Fibroblast of gingiva (primary cell): Measurements from ENCODE around the gene USP37.

Source experiments
- DNase-seq: peaks from one replicate; pipeline ENCODE4 v3.0.0-alpha.2; 2011; ENCODE audit warnings: low read depth

USP37 gene

DNA sequence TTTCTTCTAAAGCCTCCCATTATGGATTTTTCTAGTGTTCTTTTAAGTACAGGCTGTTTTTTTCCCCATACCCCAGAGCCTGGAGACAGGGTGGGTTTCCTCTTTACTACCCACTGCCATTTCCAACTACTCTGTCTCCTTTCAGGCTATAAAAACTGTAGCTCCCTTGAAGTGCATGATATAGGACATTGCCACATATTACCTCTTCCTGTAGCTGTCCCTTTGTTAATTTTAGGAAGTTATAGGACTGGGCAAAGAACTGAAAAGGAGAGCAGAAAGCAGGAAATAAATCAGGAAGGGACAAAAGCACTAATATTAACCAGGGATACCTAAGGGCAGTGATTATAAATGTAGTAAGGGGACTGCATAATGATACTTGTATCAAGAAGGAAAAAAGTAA, 95.2 kb downstream of the USP37 start:
- DNase-seq: no peak

DNA sequence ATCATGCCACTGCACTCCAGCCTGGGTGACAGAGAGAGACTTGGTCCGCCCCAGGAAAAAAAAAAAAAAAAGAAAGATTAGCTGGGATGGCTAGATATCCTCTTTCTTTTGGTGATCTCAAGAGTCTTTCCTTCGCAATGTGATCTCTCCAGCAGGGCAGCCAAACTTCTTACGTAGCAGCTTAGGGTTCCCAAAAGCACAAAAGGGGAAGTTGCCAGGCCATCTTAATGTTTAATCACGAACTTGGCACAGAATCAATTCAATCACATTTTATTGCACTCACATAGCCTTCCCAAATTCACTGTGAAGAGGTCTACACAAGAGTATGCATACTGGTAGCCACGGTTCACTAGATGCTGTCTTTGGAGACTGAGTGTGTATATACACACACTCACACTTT, 96.2 kb downstream of the USP37 start:
- DNase-seq: no peak

DNA sequence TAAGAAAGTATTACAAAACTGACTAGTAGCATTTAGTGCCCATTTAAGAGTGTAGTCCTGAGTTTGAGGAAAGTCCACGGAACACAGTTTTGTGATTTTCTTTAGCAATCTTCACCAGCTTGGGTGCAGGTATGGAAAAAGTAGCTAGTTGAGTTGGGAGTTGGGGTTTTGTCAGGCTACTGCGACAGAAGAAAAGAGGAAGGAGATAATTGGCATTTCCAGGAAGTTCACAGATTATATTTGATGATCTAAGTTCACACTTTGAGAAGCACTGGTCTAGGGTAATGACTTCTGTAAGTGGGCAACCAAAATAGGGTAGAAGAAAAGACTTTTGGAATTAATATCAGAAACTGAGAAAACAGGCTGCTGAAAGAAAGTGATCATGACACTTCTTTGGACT, 97.1 kb downstream of the USP37 start:
- no peak for DNase-seq

DNA sequence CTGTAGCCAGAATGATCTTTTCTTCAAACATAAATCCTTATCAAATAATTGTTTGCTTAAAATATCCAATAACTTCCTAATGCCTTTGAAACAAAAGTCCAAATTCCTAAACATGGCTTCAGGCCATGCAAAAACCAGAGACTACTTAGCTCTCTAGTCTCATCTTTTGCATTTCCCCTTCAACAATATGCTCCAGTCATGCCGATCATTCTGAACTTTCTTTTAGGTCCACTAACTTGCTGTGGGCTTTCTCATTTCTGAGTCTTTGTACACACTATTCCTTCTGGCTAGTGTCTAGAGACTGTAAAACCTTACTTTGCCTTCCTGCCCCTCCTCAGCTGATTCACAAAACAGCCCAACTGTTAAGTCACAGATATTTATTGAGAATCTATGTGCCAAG, 97.7 kb downstream of the USP37 start:
- no peak for DNase-seq

- peak; percentile 10 for DNase-seq
These were observed 102.0 kb downstream of the USP37 start for GRCh38 chr2:218465987-218466633.

- no peak for DNase-seq
These were observed 109.6 kb downstream of the USP37 start for GRCh38 chr2:218458598-218458997.

DNA sequence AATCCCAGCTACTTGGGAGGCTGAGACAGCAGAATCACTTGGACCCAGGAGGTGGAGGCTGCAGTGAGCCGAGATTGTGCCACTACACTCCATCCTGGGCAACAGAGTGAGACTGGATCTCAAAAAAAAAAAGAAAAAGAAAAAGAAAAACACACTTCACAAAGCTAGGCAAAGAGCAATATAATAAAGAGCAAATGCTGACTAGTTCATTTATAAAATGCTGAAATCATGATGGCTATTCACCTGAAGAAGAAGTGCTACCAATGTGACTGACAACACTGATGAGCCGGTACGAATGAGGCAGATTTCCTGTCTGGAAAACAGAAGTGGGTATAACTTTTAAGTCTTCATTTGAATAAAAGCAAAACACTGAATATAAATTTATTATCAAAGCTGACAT, 111.3 kb downstream of the USP37 start:
- no peak for DNase-seq

DNA sequence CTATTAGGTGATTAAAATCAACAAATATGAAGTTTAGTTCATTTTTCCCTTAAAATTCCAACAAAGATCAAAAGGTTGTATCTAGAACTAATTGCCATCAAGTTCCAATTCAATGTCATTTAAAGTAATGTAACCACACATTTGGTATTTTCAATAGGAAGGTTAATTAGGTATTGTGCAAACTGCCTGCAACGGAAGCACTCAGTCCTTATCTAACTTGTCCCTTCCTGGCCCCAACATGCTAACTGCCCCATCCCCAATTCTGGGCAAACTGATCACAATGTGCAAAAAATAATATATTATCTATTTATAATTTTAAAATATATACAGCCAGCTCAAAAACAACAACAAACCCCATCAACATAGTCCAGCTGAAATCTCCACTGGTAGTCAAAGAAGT, 116.1 kb downstream of the USP37 start:
- DNase-seq: no peak

DNA sequence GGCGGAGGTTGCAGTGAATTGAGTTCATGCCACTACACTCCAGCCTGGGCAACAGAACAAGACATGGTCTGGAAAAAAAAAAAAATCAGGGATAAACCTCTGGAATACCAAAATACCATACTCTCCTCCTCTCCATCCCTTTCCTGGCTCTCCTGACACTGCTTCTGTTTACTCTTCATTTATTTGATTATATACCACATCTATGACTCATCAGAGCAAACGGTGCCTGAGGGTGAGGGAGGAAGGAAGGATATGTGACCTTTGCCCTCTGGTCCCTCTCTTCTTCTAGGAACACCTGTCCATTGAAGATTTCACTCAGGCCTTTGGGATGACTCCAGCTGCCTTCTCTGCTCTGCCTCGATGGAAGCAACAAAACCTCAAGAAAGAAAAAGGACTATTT, 119.2 kb downstream of the USP37 start:
- DNase-seq: no peak

DNA sequence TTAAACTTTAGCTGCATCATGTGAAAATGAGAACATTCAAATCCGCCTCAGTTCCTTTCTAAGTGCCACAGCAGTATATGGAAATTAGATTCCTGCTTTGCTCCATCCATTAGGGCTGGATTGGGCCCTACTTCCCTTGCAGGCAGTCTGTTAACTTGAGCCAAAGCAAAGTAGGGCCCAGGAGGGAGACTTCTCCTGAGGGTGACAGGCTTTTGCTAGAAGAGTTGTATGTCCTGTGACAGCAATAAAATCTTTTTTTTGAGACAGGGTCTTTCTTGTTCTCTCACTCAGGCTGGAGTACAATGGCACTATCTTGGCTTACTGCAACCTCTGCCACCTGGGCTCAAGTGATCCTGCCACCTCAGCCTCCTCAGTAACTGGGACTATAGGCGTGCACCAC, 121.1 kb downstream of the USP37 start:
- DNase-seq: no peak

DNA sequence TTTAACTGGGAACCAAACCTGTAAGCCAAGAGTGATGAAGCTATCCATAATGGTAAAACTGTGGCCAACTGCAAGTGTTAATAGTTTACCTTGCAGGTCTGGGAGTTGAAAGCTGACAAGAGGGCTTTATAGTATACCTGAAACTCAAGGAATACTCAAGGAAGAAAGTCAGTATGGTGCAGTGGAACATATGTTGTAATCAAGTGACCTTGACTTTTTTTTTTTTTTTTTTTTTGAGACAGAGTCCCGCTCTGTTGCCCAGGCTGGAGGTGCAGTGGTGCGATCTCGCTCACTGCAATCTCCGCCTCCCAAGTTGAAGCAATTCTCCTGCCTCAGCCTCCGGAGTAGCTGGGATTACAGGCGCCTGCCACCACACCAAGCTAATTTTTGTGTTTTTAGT, 121.6 kb downstream of the USP37 start:
- no peak for DNase-seq

- no peak for DNase-seq
These were observed 122.5 kb downstream of the USP37 start for GRCh38 chr2:218445602-218446001.

DNA sequence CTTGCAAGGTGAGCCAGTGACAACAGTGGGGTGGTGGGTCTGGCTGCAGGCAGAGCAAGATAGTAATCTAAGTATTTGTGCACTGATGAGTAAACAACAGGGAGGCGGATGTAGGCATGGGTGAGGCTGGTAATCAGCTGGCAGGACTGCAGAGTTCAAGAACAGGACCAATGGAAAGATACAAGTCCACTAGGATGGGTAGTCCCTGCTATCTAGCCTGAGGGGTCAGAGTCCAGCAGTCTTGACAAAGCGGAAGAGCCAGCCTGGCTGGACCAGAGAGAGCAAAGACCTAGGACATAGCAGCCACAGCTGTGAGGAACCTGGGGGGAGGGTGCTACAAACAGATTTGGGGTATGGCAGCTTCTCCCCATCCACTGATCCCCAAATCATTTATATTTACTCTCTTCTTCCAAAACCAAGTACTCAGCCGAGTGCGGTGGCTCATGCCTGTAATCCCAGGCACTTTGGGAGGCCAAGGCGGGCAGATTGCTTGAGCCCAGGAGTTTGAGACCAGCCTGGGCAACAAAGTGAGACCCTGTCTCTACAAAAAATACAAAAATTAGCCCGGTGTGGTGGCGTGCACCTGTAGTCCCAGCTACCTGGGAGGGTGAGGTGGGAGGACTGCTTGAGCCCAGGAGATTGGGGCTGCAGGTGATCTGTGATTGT, 123.3 kb downstream of the USP37 start:
- DNase-seq: no peak

DNA sequence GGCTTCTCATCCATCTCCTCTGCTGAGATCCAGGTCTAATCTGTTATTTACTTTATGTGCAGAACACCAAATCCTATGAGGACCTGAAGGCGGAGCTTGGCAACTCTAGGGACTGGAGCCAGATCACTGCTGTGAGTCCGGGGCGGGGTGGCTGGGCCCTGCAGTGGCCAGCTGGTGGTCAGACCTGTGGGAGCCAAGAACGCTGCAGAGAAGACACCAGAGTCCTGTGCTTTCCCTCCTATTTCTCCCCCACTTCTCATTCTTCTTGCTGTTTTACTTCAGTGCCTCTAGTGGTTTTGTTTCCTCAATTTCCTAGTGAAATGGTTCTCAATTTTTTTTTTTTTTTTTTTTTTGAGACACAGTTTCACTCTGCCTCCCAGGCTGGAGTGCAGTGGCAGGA, 129.6 kb downstream of the USP37 start:
- DNase-seq: no peak

GRCh38 chr2:218437969-218438368, 130.2 kb downstream of the USP37 start:
- DNase-seq: no peak

GRCh38 chr2:218436992-218437391, 131.2 kb downstream of the USP37 start:
- no peak for DNase-seq

DNA sequence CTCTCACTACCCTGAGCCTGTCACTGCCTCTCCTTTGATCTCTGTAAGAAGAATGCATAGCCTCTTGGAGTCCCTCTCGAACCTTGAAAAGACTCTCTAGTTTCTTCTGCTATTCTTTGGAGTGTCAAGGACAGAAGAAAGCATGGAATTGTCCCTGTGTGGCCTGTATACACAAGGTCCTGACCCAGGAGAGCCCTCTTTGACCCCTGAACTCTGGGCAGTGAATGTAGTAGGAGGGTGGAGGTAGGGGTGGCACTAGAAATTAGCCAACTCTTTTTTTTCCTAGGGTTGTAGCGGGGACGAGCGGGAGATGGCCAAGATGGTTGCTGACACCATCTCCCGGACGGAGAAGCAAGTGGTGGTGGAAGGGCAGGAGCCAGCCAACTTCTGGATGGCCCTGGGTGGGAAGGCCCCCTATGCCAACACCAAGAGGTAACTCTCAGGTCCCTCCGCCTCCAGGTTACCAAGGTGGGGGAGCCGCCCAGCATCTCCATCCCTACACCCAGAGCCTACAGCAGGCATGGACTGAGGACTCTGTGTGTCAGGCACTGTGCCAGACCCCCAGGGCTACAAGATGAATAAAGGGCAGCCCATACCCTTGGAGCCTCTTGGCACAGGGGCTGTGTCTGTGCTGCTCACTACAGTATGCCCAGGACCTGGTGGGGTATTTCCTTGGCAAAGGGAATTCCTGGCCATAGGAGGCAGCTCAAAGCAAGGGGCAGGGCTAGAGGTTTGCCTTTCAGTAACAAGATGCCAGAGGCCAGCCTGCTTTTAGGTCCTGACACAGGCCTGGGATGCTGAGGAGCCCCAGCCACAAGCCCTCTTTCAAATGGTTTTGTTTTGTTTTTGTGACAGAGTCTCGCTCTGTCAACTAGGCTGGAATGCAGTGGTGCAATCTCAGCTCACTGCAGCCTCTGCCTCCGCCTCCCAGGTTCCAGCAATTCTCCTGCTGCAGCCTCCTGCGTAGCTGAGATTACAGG, 132.9 kb downstream of the USP37 start:
- DNase-seq: no peak

GRCh38 chr2:218434456-218434855, 133.7 kb downstream of the USP37 start:
- DNase-seq: no peak

GRCh38 chr2:218432676-218433365, 135.3 kb downstream of the USP37 start:
- no peak for DNase-seq

GRCh38 chr2:218431878-218432277, 136.3 kb downstream of the USP37 start:
- no peak for DNase-seq

GRCh38 chr2:218430721-218431120, 137.4 kb downstream of the USP37 start:
- DNase-seq: no peak
